Glutamatergic neuron (in vitro differentiated cells): ENCODE measurements around the gene SPTB. TPM values are rescaled to one million over a fixed set of nuclear protein-coding genes. Genes with fewer than 3 reads are reported as not detected.

Experiments used
- DNase-seq: peaks from one replicate; pipeline ENCODE4 v3.0.0; 2022
- H3K27ac Mint-ChIP-seq: one replicate; pipeline ENCODE4 v1.8.0; 2020; ENCODE audit warnings: mild to moderate bottlenecking, mixed read lengths, inconsistent platforms; ENCODE audit not compliant: unreplicated experiment
- H3K27me3 Mint-ChIP-seq: one replicate; pipeline ENCODE4 v1.8.0; 2020; ENCODE audit warnings: mild to moderate bottlenecking, moderate library complexity, mixed read lengths, inconsistent platforms; ENCODE audit not compliant: unreplicated experiment
- H3K36me3 Mint-ChIP-seq: one replicate; pipeline ENCODE4 v1.8.0; 2020; ENCODE audit warnings: mild to moderate bottlenecking, mixed read lengths, inconsistent platforms; ENCODE audit not compliant: unreplicated experiment
- H3K4me1 Mint-ChIP-seq: one replicate; pipeline ENCODE4 v1.8.0; 2020; ENCODE audit warnings: mild to moderate bottlenecking, low read depth, mixed read lengths, inconsistent platforms; ENCODE audit not compliant: unreplicated experiment
- H3K4me3 Mint-ChIP-seq: one replicate; pipeline ENCODE4 v1.8.0; 2020; ENCODE audit warnings: mild to moderate bottlenecking, mixed read lengths, inconsistent platforms; ENCODE audit not compliant: unreplicated experiment
- H3K9me3 Mint-ChIP-seq: one replicate; pipeline ENCODE4 v1.8.0; 2020; ENCODE audit warnings: mild to moderate bottlenecking, moderate library complexity, mixed read lengths, inconsistent platforms; ENCODE audit not compliant: unreplicated experiment
- total RNA-seq: library from RNA; stranded (reverse); fragmentation: NEBNext Ultra II Directional; extraction: Animal tissue kit (Norgen Biotek cat#: 25700); gene quantifications from one replicate; pipeline ENCODE4 v1.2.1, GENCODE V29; 2021; ENCODE audit not compliant: unreplicated experiment
- TF ChIP-seq, protein P1 (sequence below): fragments of 200-600 bp; sonication (generic); IDR thresholded peaks from one replicate; pipeline ENCODE4 v1.5.0; 2021; ENCODE audit not compliant: partially characterized antibody, unreplicated experiment

Gene SPTB
- total RNA-seq, 1 donor from 2014 or later, result 1.9 TPM

DNA sequence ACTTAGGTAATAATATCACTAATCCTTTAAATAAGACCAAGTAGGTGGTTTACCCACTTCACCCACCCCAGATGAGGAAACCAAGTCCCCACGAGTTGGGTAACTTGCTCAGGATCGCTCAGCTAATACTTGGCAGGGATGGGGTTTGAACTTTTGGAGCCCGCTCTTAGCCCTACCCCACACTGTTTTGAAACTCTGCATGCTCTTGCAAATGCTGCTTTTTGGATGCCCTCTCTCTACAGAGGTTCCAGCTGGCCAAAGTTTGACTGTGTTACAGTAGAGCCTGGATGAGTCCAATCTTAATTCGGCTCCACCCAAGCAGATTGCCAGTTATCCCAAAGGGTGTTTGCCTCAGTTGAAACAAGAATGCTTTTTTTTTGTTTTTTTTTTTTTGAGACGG lies 168.7 kb downstream of the SPTB start:
- peaks cover 27% of the 10 kb centered on the region for H3K36me3 Mint-ChIP-seq

DNA sequence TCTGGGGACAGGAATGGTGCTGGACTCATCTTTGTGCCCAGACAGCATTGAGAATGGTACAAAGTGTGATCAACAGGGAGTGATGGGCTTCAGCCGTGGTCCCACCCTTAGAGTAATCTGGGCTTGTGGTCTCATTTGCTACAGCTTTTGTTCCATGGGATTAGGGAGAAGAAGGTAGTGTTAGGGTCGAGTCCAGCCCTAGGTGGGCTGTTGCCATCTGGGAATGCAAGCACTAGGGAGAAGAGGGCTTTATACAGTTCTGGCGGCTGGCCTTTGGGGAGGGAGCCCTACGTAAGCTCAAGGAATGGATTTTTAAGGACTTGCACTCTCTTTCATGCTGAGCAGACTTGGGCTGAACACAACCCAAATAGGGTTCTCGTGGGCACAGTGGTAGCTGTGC lies 170.6 kb downstream of the SPTB start:
- TF ChIP-seq, protein P1, sequence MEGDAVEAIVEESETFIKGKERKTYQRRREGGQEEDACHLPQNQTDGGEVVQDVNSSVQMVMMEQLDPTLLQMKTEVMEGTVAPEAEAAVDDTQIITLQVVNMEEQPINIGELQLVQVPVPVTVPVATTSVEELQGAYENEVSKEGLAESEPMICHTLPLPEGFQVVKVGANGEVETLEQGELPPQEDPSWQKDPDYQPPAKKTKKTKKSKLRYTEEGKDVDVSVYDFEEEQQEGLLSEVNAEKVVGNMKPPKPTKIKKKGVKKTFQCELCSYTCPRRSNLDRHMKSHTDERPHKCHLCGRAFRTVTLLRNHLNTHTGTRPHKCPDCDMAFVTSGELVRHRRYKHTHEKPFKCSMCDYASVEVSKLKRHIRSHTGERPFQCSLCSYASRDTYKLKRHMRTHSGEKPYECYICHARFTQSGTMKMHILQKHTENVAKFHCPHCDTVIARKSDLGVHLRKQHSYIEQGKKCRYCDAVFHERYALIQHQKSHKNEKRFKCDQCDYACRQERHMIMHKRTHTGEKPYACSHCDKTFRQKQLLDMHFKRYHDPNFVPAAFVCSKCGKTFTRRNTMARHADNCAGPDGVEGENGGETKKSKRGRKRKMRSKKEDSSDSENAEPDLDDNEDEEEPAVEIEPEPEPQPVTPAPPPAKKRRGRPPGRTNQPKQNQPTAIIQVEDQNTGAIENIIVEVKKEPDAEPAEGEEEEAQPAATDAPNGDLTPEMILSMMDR, result no peak
- H3K4me1 Mint-ChIP-seq, result peaks cover 11% of the 10 kb centered on the region
- peaks cover 9% of the 10 kb centered on the region for H3K27me3 Mint-ChIP-seq
- no peak overlapping the region for H3K4me3 Mint-ChIP-seq
- H3K27ac Mint-ChIP-seq, result no peak overlapping the region
- H3K36me3 Mint-ChIP-seq, result peaks cover 22% of the 10 kb centered on the region
- peaks cover 5% of the 10 kb centered on the region for H3K9me3 Mint-ChIP-seq
- DNase-seq, result no peak

More for the DNA sequence above, 168.7 kb downstream of the SPTB start:
- TF ChIP-seq, protein P1, result no peak
- Mint-ChIP-seq H3K4me3 (no peak overlapping the region), H3K27me3 (peaks cover 6% of the 10 kb centered on the region), H3K27ac (no peak overlapping the region), H3K4me1 (peaks cover 13% of the 10 kb centered on the region), H3K9me3 (peaks cover 5% of the 10 kb centered on the region)
- no peak for DNase-seq

DNA sequence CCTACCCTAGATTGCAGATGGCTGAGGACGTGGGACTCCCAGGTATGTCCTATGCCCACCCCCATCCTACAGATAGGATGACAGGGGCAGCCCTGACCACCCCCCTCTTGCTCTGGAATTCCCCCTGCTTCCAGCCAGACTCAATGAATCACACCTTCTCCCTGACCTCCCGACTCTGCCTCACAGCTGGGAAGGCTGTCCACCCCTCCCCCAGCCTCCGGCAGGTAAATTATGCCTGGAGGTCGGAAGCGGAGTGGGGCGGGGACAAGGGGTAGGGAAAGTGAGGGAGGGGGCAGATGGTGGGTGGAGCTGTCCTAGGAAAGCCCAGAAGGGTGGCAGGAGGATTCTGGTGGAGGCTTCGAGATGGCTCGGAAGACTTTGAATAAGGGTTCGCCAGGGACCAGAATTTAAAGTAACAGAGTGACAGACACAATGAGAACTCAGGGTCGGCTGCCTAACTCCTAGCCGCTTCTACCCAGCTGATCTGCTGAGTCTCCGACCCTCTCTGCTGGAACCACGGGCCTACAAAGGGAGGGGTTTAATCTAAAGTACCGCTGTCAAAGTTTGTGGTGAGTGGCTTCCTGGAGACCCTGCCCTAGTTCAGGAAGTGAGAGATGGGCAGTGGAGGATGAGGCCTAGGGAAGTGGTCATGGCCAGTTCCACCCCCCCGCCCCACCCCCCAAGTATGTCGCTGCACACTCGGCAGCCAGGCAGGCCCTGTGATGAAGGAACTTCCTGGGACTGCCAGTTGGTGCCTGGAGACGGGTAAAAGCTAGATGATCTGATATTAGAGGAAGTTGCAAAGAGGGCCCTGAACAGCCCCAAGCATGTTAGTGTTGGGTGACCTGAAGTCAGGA lies 171.3 kb downstream of the SPTB start:
- H3K27me3 Mint-ChIP-seq, result peaks cover 13% of the 10 kb centered on the region
- no peak overlapping the region for H3K4me3 Mint-ChIP-seq
- no peak for DNase-seq
- peaks cover 15% of the 10 kb centered on the region for H3K36me3 Mint-ChIP-seq
- no peak overlapping the region for H3K27ac Mint-ChIP-seq
- peaks cover 15% of the 10 kb centered on the region for H3K4me1 Mint-ChIP-seq
- H3K9me3 Mint-ChIP-seq, result peaks cover 5% of the 10 kb centered on the region
- TF ChIP-seq, protein P1, result no peak

DNA sequence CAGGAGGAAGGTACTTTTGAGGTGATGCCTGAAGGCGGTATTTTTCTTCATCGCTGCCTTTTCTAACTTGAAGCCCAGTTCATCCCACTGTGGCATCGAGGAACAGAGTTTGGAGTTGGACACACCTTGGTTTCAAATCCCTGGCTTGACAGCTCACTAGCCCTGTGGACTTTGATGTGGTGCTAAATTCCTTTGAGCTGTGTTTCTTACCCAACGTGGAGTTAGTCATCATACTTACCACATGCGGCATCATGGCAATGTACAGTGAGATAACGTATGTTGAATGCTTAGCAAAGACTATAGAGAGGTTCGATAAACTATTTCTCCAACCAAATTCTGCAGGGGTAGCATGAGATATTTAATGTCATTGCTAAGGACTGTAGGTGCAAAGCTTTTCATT lies 172.0 kb downstream of the SPTB start:
- no peak overlapping the region for H3K27ac Mint-ChIP-seq
- H3K27me3 Mint-ChIP-seq, result peaks cover 15% of the 10 kb centered on the region
- peaks cover 8% of the 10 kb centered on the region for H3K36me3 Mint-ChIP-seq
- peaks cover 2% of the 10 kb centered on the region for H3K9me3 Mint-ChIP-seq
- H3K4me1 Mint-ChIP-seq, result peaks cover 17% of the 10 kb centered on the region
- no peak for DNase-seq
- H3K4me3 Mint-ChIP-seq, result no peak overlapping the region
- TF ChIP-seq, protein P1, result no peak

DNA sequence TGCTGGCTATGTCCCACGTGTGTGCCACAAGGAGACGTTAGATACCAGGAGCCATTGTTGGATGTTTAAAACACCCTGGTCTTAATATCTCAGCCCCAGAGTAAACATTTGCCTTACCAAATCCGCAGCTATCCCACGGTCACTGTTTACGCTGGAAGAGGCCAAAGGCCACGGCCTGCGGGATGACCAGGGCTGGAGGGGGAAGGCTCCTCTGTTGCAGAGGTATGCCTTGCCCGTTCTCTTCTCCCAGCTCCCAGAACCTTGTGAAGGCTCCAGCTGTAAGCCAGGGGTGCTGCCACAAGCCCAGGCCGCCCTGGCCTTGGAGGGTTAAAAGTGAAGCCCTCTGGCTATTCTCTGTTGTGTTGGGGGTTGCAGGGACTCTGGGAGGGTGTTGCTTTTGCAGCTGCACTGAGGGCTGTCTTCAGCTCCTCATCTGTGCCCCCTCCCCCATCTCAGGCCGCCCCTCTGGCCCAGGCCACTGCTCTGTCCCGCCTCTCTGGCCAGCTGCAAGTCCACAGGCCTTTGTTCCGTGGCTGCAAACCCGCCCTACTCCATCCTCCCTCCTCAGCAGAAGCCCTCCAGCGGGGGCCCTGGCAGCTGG lies 173.0 kb downstream of the SPTB start:
- Mint-ChIP-seq H3K27ac (no peak overlapping the region), H3K4me1 (peaks cover 17% of the 10 kb centered on the region), H3K9me3 (peaks cover 2% of the 10 kb centered on the region), H3K4me3 (no peak overlapping the region), H3K27me3 (peaks cover 17% of the 10 kb centered on the region), H3K36me3 (peaks cover 4% of the 10 kb centered on the region)
- peak; percentile 37 for DNase-seq
- TF ChIP-seq, protein P1, result no peak
